Nephron (organoid): ENCODE measurements around the gene RPS27.
"Not testable (repeated sequence)": the region's sequence is repeated elsewhere in the genome, so short reads cannot be mapped to it uniquely, and the experiment has no call there.

ENCODE experiments used
- H3K27ac Mint-ChIP-seq, 3 experiments: 2 replicates each; pipeline ENCODE4 v1.8.0; 2020; ENCODE audit warnings: mixed read lengths in 3 of 3, mild to moderate bottlenecking in 2 of 3, moderate library complexity in 1 of 3
- H3K27me3 Mint-ChIP-seq: 2 replicates; pipeline ENCODE4 v1.8.0; 2021; ENCODE audit warnings: low read depth, mild to moderate bottlenecking, moderate library complexity, mixed read lengths
- H3K36me3 Mint-ChIP-seq: 2 replicates; pipeline ENCODE4 v1.8.0; 2020; ENCODE audit warnings: low read depth, mixed read lengths
- H3K4me1 Mint-ChIP-seq: 2 replicates; pipeline ENCODE4 v1.8.0; 2020; ENCODE audit warnings: mixed read lengths
- H3K4me3 Mint-ChIP-seq, 3 experiments: 2 replicates each; pipeline ENCODE4 v1.8.0; 2020; ENCODE audit warnings: mild to moderate bottlenecking in 3 of 3, mixed read lengths in 3 of 3, moderate library complexity in 2 of 3
- H3K9me3 Mint-ChIP-seq: 2 replicates; pipeline ENCODE4 v1.8.0; 2020; ENCODE audit warnings: mixed read lengths
- CTCF ChIP-seq, 3 experiments: fragments of 200-600 bp; sonication (generic); IDR thresholded peaks; one replicate each; pipeline ENCODE4 v1.5.0; 2021; ENCODE audit warnings: antibody characterized with exemption in 3 of 3; ENCODE audit not compliant: unreplicated experiment in 3 of 3

The RPS27 gene

GRCh38 chr1:153995640-153996039 lies 5.1 kb downstream of the RPS27 start:
- Mint-ChIP-seq H3K9me3 (no peaks in the 10 kb centered on the region), H3K27ac (no peak overlapping the region), H3K27me3 (no peaks in the 10 kb centered on the region), H3K4me3 (peak overlapping the region in 1 of 3 experiments; percentile 65), H3K4me1 (peaks cover 24% of the 10 kb centered on the region), H3K36me3 (peaks cover 34% of the 10 kb centered on the region)
- no peak for TF ChIP-seq CTCF (IDR thresholded peaks at IDR 0.05; ENCODE audit: unreplicated experiment in 3 of 3)

- not testable (repeated sequence) for H3K4me3 Mint-ChIP-seq, H3K9me3 Mint-ChIP-seq, H3K27ac Mint-ChIP-seq, H3K27me3 Mint-ChIP-seq
- peaks cover 13% of the 10 kb centered on the region for H3K4me1 Mint-ChIP-seq
- H3K36me3 Mint-ChIP-seq: peaks cover 25% of the 10 kb centered on the region
Observed at GRCh38 chr1:153996882-153997281, 6.3 kb downstream of the RPS27 start.

- Mint-ChIP-seq H3K27me3 (no peaks in the 10 kb centered on the region), H3K9me3 (no peaks in the 10 kb centered on the region), H3K36me3 (peaks cover 4% of the 10 kb centered on the region), H3K4me1 (peaks cover 2% of the 10 kb centered on the region), H3K4me3 (no peak overlapping the region), H3K27ac (no peak overlapping the region)
- no peak for TF ChIP-seq CTCF (IDR thresholded peaks at IDR 0.05; ENCODE audit: unreplicated experiment in 3 of 3)
Observed at GRCh38 chr1:154000420-154000819, 9.9 kb downstream of the RPS27 start.

- no peaks in the 10 kb centered on the region for H3K36me3 Mint-ChIP-seq
- H3K4me1 Mint-ChIP-seq: no peaks in the 10 kb centered on the region
- no peak for TF ChIP-seq CTCF (IDR thresholded peaks at IDR 0.05; ENCODE audit: unreplicated experiment in 3 of 3)
- no peaks in the 10 kb centered on the region for H3K9me3 Mint-ChIP-seq
- no peak overlapping the region for H3K27ac Mint-ChIP-seq
- no peaks in the 10 kb centered on the region for H3K27me3 Mint-ChIP-seq
- no peak overlapping the region for H3K4me3 Mint-ChIP-seq
Observed at GRCh38 chr1:154006136-154006535, 15.6 kb downstream of the RPS27 start.

GRCh38 chr1:154012129-154012528 lies 21.6 kb downstream of the RPS27 start:
- no peak overlapping the region for H3K4me3 Mint-ChIP-seq
- no peaks in the 10 kb centered on the region for H3K4me1 Mint-ChIP-seq
- no peaks in the 10 kb centered on the region for H3K27me3 Mint-ChIP-seq
- TF ChIP-seq CTCF (IDR thresholded peaks at IDR 0.05; ENCODE audit: unreplicated experiment in 3 of 3): no peak
- no peak overlapping the region for H3K27ac Mint-ChIP-seq
- H3K36me3 Mint-ChIP-seq: no peaks in the 10 kb centered on the region
- no peaks in the 10 kb centered on the region for H3K9me3 Mint-ChIP-seq

- H3K36me3 Mint-ChIP-seq, H3K27me3 Mint-ChIP-seq, H3K4me1 Mint-ChIP-seq, H3K4me3 Mint-ChIP-seq, H3K27ac Mint-ChIP-seq, H3K9me3 Mint-ChIP-seq: not testable (repeated sequence)
Observed at GRCh38 chr1:154012543-154012942, 22.0 kb downstream of the RPS27 start.

GRCh38 chr1:154014154-154014907 lies 23.8 kb downstream of the RPS27 start:
- Mint-ChIP-seq H3K27ac (no peak overlapping the region), H3K36me3 (no peaks in the 10 kb centered on the region), H3K4me1 (peaks cover 9% of the 10 kb centered on the region), H3K9me3 (no peaks in the 10 kb centered on the region), H3K27me3 (no peaks in the 10 kb centered on the region), H3K4me3 (no peak overlapping the region)
- TF ChIP-seq CTCF (IDR thresholded peaks at IDR 0.05; ENCODE audit: unreplicated experiment in 3 of 3): no peak
